ENCODE results near the gene GPC3.

The GPC3 gene

DNA sequence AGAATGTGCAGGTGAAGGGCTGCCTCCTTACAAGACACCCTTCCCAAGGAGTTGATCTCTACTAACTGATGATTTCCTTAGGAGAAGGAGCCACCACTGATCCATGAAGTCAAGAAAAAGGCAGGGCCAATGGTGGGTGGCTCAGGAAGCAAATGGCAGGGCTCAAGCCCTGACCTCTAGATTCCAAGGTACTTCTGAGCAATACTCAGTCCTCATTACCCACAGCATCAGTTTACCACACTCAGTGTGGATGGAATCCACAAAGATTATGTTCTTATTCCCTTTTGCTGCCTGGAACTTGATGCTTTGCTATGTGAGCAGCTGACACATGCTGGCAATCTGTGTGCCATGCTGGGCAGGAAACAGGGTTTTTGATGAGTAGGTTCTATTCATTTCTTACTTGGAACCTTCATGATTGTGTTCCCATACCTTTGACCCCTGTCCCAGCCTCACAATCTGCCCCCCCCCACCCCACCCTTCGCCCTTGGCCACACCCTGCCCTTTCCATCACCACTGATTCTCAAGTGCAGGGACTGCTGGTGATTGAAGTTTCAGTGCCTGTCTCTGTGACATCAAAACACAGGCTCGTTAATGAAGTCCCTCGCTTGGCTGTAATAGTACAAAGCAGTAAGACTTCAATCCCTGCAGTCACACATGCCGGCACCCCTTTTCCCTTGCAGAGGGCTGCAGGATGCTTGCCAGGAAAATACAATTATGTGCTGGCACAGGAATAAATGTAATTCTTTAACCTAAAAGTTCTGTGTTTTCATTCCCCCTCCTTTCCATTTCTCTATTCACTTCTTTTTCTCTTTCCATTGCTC is 434.5 kb downstream of the GPC3 start:
- no peak overlapping the region for H3K27ac ChIP-seq (ENCODE audit: extremely low read depth, low read depth, low read length)
- no peaks in the 10 kb centered on the region for H3K36me3 ChIP-seq (ENCODE audit: control insufficient read depth in 2 of 2, insufficient read depth in 1 of 2, low read length in 2 of 2)
- H3K4me1 ChIP-seq (ENCODE audit: control insufficient read depth, insufficient read depth, low read length), result no peaks in the 10 kb centered on the region
- TF ChIP-seq, protein P1, sequence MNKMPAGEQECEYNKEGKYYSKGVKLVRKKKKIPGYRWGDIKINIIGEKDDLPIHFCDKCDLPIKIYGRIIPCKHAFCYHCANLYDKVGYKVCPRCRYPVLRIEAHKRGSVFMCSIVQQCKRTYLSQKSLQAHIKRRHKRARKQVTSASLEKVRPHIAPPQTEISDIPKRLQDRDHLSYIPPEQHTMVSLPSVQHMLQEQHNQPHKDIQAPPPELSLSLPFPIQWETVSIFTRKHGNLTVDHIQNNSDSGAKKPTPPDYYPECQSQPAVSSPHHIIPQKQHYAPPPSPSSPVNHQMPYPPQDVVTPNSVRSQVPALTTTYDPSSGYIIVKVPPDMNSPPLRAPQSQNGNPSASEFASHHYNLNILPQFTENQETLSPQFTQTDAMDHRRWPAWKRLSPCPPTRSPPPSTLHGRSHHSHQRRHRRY (tag by site-specific recombination; IDR thresholded peaks at IDR 0.05), result no peak
- TF ChIP-seq ZBTB20 (tag by site-specific recombination; IDR thresholded peaks at IDR 0.05), result no peak
- TF ChIP-seq, protein P2, sequence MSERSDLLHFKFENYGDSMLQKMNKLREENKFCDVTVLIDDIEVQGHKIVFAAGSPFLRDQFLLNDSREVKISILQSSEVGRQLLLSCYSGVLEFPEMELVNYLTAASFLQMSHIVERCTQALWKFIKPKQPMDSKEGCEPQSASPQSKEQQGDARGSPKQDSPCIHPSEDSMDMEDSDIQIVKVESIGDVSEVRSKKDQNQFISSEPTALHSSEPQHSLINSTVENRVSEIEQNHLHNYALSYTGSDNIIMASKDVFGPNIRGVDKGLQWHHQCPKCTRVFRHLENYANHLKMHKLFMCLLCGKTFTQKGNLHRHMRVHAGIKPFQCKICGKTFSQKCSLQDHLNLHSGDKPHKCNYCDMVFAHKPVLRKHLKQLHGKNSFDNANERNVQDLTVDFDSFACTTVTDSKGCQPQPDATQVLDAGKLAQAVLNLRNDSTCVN (tag by site-specific recombination; optimal IDR thresholded peaks at IDR 0.05), result no peak
- TF ChIP-seq ZNF596 (tag by site-specific recombination; IDR thresholded peaks at IDR 0.05), result no peak
- TF ChIP-seq BCL11B (tag by site-specific recombination; IDR thresholded peaks at IDR 0.05; ENCODE audit: low read depth), result no peak
- no peak for TF ChIP-seq WT1 (tag by site-specific recombination; IDR thresholded peaks at IDR 0.05)
- TF ChIP-seq ZNF48 (tag by site-specific recombination; IDR thresholded peaks at IDR 0.05), result no peak
- TF ChIP-seq KLF16 (tag by site-specific recombination; IDR thresholded peaks at IDR 0.05), result no peak
- TF ChIP-seq, protein P3, sequence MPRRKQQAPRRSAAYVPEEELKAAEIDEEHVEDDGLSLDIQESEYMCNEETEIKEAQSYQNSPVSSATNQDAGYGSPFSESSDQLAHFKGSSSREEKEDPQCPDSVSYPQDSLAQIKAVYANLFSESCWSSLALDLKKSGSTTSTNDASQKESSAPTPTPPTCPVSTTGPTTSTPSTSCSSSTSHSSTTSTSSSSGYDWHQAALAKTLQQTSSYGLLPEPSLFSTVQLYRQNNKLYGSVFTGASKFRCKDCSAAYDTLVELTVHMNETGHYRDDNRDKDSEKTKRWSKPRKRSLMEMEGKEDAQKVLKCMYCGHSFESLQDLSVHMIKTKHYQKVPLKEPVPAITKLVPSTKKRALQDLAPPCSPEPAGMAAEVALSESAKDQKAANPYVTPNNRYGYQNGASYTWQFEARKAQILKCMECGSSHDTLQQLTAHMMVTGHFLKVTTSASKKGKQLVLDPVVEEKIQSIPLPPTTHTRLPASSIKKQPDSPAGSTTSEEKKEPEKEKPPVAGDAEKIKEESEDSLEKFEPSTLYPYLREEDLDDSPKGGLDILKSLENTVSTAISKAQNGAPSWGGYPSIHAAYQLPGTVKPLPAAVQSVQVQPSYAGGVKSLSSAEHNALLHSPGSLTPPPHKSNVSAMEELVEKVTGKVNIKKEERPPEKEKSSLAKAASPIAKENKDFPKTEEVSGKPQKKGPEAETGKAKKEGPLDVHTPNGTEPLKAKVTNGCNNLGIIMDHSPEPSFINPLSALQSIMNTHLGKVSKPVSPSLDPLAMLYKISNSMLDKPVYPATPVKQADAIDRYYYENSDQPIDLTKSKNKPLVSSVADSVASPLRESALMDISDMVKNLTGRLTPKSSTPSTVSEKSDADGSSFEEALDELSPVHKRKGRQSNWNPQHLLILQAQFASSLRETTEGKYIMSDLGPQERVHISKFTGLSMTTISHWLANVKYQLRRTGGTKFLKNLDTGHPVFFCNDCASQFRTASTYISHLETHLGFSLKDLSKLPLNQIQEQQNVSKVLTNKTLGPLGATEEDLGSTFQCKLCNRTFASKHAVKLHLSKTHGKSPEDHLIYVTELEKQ (tag by site-specific recombination; IDR thresholded peaks at IDR 0.05; ENCODE audit: borderline replicate concordance), result no peak
- no peak for TF ChIP-seq ZNF112 (tag by site-specific recombination; IDR thresholded peaks at IDR 0.05)
- TF ChIP-seq ZNF660 (tag by site-specific recombination; IDR thresholded peaks at IDR 0.05), result no peak
- no peak for TF ChIP-seq ZSCAN30 (tag by site-specific recombination; IDR thresholded peaks at IDR 0.05)
- TF ChIP-seq ZNF202 (tag by site-specific recombination; IDR thresholded peaks at IDR 0.05; ENCODE audit: borderline replicate concordance), result no peak
- no peak for TF ChIP-seq ZNF670 (tag by site-specific recombination; IDR thresholded peaks at IDR 0.05; ENCODE audit: low read depth)
- TF ChIP-seq, protein P4, sequence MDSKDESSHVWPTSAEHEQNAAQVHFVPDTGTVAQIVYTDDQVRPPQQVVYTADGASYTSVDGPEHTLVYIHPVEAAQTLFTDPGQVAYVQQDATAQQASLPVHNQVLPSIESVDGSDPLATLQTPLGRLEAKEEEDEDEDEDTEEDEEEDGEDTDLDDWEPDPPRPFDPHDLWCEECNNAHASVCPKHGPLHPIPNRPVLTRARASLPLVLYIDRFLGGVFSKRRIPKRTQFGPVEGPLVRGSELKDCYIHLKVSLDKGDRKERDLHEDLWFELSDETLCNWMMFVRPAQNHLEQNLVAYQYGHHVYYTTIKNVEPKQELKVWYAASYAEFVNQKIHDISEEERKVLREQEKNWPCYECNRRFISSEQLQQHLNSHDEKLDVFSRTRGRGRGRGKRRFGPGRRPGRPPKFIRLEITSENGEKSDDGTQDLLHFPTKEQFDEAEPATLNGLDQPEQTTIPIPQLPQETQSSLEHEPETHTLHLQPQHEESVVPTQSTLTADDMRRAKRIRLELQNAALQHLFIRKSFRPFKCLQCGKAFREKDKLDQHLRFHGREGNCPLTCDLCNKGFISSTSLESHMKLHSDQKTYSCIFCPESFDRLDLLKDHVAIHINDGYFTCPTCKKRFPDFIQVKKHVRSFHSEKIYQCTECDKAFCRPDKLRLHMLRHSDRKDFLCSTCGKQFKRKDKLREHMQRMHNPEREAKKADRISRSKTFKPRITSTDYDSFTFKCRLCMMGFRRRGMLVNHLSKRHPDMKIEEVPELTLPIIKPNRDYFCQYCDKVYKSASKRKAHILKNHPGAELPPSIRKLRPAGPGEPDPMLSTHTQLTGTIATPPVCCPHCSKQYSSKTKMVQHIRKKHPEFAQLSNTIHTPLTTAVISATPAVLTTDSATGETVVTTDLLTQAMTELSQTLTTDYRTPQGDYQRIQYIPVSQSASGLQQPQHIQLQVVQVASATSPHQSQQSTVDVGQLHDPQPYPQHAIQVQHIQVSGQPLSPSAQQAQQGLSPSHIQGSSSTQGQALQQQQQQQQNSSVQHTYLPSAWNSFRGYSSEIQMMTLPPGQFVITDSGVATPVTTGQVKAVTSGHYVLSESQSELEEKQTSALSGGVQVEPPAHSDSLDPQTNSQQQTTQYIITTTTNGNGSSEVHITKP (tag by site-specific recombination; IDR thresholded peaks at IDR 0.05), result no peak
- no peak for TF ChIP-seq HOXD13 (CRISPR knock-in tag; IDR thresholded peaks at IDR 0.05; ENCODE audit: borderline replicate concordance)
- TF ChIP-seq, protein P5, sequence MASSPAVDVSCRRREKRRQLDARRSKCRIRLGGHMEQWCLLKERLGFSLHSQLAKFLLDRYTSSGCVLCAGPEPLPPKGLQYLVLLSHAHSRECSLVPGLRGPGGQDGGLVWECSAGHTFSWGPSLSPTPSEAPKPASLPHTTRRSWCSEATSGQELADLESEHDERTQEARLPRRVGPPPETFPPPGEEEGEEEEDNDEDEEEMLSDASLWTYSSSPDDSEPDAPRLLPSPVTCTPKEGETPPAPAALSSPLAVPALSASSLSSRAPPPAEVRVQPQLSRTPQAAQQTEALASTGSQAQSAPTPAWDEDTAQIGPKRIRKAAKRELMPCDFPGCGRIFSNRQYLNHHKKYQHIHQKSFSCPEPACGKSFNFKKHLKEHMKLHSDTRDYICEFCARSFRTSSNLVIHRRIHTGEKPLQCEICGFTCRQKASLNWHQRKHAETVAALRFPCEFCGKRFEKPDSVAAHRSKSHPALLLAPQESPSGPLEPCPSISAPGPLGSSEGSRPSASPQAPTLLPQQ (tag by site-specific recombination; IDR thresholded peaks at IDR 0.05), result no peak
- TF ChIP-seq ZNF600 (tag by site-specific recombination; IDR thresholded peaks at IDR 0.05), result no peak
- TF ChIP-seq, protein P6, sequence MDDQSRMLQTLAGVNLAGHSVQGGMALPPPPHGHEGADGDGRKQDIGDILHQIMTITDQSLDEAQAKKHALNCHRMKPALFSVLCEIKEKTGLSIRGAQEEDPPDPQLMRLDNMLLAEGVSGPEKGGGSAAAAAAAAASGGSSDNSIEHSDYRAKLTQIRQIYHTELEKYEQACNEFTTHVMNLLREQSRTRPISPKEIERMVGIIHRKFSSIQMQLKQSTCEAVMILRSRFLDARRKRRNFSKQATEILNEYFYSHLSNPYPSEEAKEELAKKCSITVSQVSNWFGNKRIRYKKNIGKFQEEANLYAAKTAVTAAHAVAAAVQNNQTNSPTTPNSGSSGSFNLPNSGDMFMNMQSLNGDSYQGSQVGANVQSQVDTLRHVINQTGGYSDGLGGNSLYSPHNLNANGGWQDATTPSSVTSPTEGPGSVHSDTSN (CRISPR knock-in tag; IDR thresholded peaks at IDR 0.05), result no peak
- TF ChIP-seq, protein P7, sequence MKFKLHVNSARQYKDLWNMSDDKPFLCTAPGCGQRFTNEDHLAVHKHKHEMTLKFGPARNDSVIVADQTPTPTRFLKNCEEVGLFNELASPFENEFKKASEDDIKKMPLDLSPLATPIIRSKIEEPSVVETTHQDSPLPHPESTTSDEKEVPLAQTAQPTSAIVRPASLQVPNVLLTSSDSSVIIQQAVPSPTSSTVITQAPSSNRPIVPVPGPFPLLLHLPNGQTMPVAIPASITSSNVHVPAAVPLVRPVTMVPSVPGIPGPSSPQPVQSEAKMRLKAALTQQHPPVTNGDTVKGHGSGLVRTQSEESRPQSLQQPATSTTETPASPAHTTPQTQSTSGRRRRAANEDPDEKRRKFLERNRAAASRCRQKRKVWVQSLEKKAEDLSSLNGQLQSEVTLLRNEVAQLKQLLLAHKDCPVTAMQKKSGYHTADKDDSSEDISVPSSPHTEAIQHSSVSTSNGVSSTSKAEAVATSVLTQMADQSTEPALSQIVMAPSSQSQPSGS (tag by site-specific recombination; IDR thresholded peaks at IDR 0.05; ENCODE audit: low read depth), result no peak
- POLR2A ChIA-PET, result no interaction called here
- H3K9me3 ChIP-seq (ENCODE audit: control insufficient read depth, insufficient read depth, low read depth, low read length), result no peaks in the 10 kb centered on the region; the same call in none of the 2 replicates
- CTCF ChIA-PET, result no interaction called here
- no peak overlapping the region for H3K4me3 ChIP-seq (ENCODE audit: low read depth, low read length)

Measured in HEK293 (cell line).